Measurements from ENCODE around the gene ZBTB40. TPM values are rescaled to one million over a fixed set of nuclear protein-coding genes. Genes with fewer than 3 reads are reported as not detected.

Gene ZBTB40
- total and polyA plus RNA-seq, 9 of the 15 experiments (the other 6 are each of a cell fraction or from before 2014, with no cell fraction given), result 2.6 to 26.0 (median 18.8) TPM

DNA sequence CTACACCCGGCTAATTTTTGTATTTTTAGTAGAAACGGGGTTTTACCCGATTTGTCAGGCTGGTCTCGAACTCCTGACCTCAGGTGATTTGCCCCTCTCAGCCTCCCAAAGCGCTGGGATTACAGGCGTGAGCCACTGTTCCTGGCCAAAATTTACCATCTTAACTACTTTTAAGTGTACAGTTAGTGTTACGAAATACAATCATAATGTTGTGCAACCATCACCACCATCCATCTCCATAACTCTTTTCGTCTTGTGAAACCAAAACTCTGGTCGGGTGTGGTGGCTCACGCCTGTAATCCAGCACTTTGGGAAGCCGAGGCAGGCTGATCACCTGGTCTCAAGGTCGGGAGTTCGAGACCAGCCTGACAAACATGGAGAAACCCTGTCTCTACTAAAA lies 14.1 kb upstream of the ZBTB40 start:
- 12% methylated on average over 13 of the region's 13 CpGs for WGBS (ENCODE audit: insufficient coverage, low coverage, missing lambda C conversion rate)
- CTCF ChIA-PET (ENCODE audit: low intra/inter-chr PET ratio), result no interaction called here
- intact Hi-C loops (cut with micrococcal nuclease), result no loop called here

More for the DNA sequence above, 14.1 kb upstream of the ZBTB40 start:
- in situ Hi-C loops (cut with MboI), result no loop called here
- peaks cover 3 to 5% of the 10 kb centered on the region in 2 experiments; a peak in 2 of 5 replicates for H3K27me3 ChIP-seq (ENCODE audit: control insufficient read depth in 2 of 2, insufficient read depth in 2 of 2, low read length in 2 of 2)
- H3K27ac ChIP-seq (ENCODE audit: extremely low read depth, low read depth, low read length), result no peak overlapping the region
- no peak overlapping the region for H3K4me3 ChIP-seq
- no peak overlapping the region for H2AFZ ChIP-seq (ENCODE audit: low read depth, low read length)
- H3K9me1 ChIP-seq (ENCODE audit: control insufficient read depth, insufficient read depth, low read length), result no peaks in the 10 kb centered on the region
- FAIRE-seq (no peak), ATAC-seq (no peak), DNase-seq (ENCODE audit: extremely low read depth in 1 of 4, low spot score in 3 of 4) (no peak)
- POLR2A ChIA-PET, result no interaction called here
- H4K20me1 ChIP-seq (replicated peaks; ENCODE audit: control insufficient read depth, insufficient read depth, low read length), result no peaks in the 10 kb centered on the region
- peaks cover 4% of the 10 kb centered on the region; the same call in 1 of the 2 replicates for H3K9me3 ChIP-seq (replicated peaks; ENCODE audit: control insufficient read depth, insufficient read depth, low read depth, low read length)
- no peaks in the 10 kb centered on the region for H3K79me2 ChIP-seq (ENCODE audit: control insufficient read depth, insufficient read depth, low read length)
- H3K4me2 ChIP-seq (ENCODE audit: insufficient read depth, low read length), result no peak overlapping the region
- no peaks in the 10 kb centered on the region for H3K36me3 ChIP-seq (ENCODE audit: control insufficient read depth, insufficient read depth, low read length)
- BruUV-seq (replicated peaks), result no TSS peak
- TF ChIP-seq, protein P1, sequence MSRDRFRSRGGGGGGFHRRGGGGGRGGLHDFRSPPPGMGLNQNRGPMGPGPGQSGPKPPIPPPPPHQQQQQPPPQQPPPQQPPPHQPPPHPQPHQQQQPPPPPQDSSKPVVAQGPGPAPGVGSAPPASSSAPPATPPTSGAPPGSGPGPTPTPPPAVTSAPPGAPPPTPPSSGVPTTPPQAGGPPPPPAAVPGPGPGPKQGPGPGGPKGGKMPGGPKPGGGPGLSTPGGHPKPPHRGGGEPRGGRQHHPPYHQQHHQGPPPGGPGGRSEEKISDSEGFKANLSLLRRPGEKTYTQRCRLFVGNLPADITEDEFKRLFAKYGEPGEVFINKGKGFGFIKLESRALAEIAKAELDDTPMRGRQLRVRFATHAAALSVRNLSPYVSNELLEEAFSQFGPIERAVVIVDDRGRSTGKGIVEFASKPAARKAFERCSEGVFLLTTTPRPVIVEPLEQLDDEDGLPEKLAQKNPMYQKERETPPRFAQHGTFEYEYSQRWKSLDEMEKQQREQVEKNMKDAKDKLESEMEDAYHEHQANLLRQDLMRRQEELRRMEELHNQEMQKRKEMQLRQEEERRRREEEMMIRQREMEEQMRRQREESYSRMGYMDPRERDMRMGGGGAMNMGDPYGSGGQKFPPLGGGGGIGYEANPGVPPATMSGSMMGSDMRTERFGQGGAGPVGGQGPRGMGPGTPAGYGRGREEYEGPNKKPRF (IDR thresholded peaks at IDR 0.05; ENCODE audit: low read depth, low read length), result no peak
- TF ChIP-seq, protein P2, sequence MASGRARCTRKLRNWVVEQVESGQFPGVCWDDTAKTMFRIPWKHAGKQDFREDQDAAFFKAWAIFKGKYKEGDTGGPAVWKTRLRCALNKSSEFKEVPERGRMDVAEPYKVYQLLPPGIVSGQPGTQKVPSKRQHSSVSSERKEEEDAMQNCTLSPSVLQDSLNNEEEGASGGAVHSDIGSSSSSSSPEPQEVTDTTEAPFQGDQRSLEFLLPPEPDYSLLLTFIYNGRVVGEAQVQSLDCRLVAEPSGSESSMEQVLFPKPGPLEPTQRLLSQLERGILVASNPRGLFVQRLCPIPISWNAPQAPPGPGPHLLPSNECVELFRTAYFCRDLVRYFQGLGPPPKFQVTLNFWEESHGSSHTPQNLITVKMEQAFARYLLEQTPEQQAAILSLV (tag; IDR thresholded peaks at IDR 0.05), result peak; percentile 66; the same call in 1 of the 2 replicates
- TF ChIP-seq CEBPG (CRISPR knock-in tag; IDR thresholded peaks at IDR 0.05) (peak; percentile 88), CEBPG (tag; conservative IDR thresholded peaks at IDR 0.05 in 1 of 2, IDR thresholded peaks at IDR 0.05 in 1 of 2) (peak; percentile 87 to 92), CEBPB (tag; IDR thresholded peaks at IDR 0.05) (peak; percentile 98), TRIM24 (IDR thresholded peaks at IDR 0.05) (peak; percentile 62 to 65; a peak in 2 of 4 replicates), MCM2 (IDR thresholded peaks at IDR 0.05; ENCODE audit: low read depth) (no peak)
- TF ChIP-seq, protein P3, sequence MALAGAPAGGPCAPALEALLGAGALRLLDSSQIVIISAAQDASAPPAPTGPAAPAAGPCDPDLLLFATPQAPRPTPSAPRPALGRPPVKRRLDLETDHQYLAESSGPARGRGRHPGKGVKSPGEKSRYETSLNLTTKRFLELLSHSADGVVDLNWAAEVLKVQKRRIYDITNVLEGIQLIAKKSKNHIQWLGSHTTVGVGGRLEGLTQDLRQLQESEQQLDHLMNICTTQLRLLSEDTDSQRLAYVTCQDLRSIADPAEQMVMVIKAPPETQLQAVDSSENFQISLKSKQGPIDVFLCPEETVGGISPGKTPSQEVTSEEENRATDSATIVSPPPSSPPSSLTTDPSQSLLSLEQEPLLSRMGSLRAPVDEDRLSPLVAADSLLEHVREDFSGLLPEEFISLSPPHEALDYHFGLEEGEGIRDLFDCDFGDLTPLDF (CRISPR knock-in tag; IDR thresholded peaks at IDR 0.05), result no peak
- TF ChIP-seq, protein P4, sequence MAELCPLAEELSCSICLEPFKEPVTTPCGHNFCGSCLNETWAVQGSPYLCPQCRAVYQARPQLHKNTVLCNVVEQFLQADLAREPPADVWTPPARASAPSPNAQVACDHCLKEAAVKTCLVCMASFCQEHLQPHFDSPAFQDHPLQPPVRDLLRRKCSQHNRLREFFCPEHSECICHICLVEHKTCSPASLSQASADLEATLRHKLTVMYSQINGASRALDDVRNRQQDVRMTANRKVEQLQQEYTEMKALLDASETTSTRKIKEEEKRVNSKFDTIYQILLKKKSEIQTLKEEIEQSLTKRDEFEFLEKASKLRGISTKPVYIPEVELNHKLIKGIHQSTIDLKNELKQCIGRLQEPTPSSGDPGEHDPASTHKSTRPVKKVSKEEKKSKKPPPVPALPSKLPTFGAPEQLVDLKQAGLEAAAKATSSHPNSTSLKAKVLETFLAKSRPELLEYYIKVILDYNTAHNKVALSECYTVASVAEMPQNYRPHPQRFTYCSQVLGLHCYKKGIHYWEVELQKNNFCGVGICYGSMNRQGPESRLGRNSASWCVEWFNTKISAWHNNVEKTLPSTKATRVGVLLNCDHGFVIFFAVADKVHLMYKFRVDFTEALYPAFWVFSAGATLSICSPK (IDR thresholded peaks at IDR 0.05; ENCODE audit: borderline replicate concordance), result no peak
- H3K4me1 ChIP-seq (replicated peaks in 1 of 2; ENCODE audit: control insufficient read depth in 2 of 2, insufficient read depth in 2 of 2, low read length in 2 of 2), result no peaks in the 10 kb centered on the region
- no peak overlapping the region for H3K9ac ChIP-seq (ENCODE audit: insufficient read depth in 1 of 2, low read depth in 2 of 2, low read length in 2 of 2)

Data from K562 (cell line).